OCI-LY1 (cell line): ENCODE measurements around the gene CNN2.
A peak's percentile ranks its signal among the peaks of the same experiment; 100 is the strongest.

Experiments
- H2AFZ ChIP-seq: fragments of 200-600 bp; sonication (generic), shearing (Covaris generic); 2 replicates; pipeline ENCODE4 v1.6.0; 2014; ENCODE audit warnings: antibody characterized with exemption, mild to moderate bottlenecking, low read length
- H3F3A ChIP-seq: fragments of 200-600 bp; sonication (generic), shearing (Covaris generic); 2 replicates; pipeline ENCODE4 v1.6.0; 2014; ENCODE audit warnings: mild to moderate bottlenecking, antibody characterized with exemption, low read length, moderate library complexity; ENCODE audit not compliant: insufficient read depth
- H3K27ac ChIP-seq: fragments of 200-600 bp; sonication (generic); 2 replicates; pipeline ENCODE4 v1.5.1; 2014; ENCODE audit warnings: low read length, mixed run types, mild to moderate bottlenecking, low read depth; ENCODE audit not compliant: poor library complexity, severe bottlenecking
- H3K27me3 ChIP-seq: fragments of 200-600 bp; sonication (generic); 2 replicates; pipeline ENCODE4 v1.6.0; 2014; ENCODE audit warnings: antibody characterized with exemption, mild to moderate bottlenecking, low read length, moderate library complexity; ENCODE audit not compliant: insufficient read depth
- H3K36me3 ChIP-seq: fragments of 200-600 bp; sonication (generic); 2 replicates; pipeline ENCODE4 v1.6.1; 2014; ENCODE audit warnings: mild to moderate bottlenecking, antibody characterized with exemption, low read length, moderate library complexity, mixed read lengths; ENCODE audit not compliant: insufficient read depth
- H3K4me1 ChIP-seq: fragments of 200-600 bp; sonication (generic); 2 replicates; pipeline ENCODE4 v1.5.1; 2014; ENCODE audit warnings: mild to moderate bottlenecking, low read length, moderate library complexity; ENCODE audit not compliant: insufficient read depth, severe bottlenecking
- H3K4me2 ChIP-seq: fragments of 200-600 bp; sonication (generic), shearing (Covaris generic); 2 replicates; pipeline ENCODE4 v1.6.1; 2014; ENCODE audit warnings: low read length
- H3K4me3 ChIP-seq: fragments of 200-600 bp; sonication (generic); 2 replicates; pipeline ENCODE4 v1.5.1; 2014; ENCODE audit warnings: low read length, low read depth, mild to moderate bottlenecking, mixed read lengths; ENCODE audit not compliant: poor library complexity, severe bottlenecking
- H3K79me2 ChIP-seq: fragments of 200-600 bp; shearing (Covaris generic); 2 replicates; pipeline ENCODE4 v1.6.1; 2016; ENCODE audit warnings: mixed run types, low read length, mixed read lengths; ENCODE audit not compliant: insufficient read depth
- H3K9ac ChIP-seq: fragments of 200-600 bp; sonication (generic), shearing (Covaris generic); 2 replicates; pipeline ENCODE4 v1.6.1; 2014; ENCODE audit warnings: mild to moderate bottlenecking, low read length, mixed read lengths
- H3K9me2 ChIP-seq: fragments of 200-600 bp; sonication (generic), shearing (Covaris generic); 2 replicates; pipeline ENCODE4 v1.6.1; 2014; ENCODE audit warnings: low read depth, mild to moderate bottlenecking, low read length, mixed read lengths
- H3K9me3 ChIP-seq: fragments of 200-600 bp; shearing (Covaris generic); 2 replicates; pipeline ENCODE4 v1.6.1; 2014; ENCODE audit warnings: low read length, mixed read lengths
- H4K20me1 ChIP-seq: fragments of 200-600 bp; sonication (generic), shearing (Covaris generic); 2 replicates; pipeline ENCODE4 v1.6.0; 2016; ENCODE audit warnings: mild to moderate bottlenecking, low read length; ENCODE audit not compliant: insufficient read depth
- CTCF ChIP-seq: fragments of 200-600 bp; sonication (generic), shearing (Covaris generic); IDR thresholded peaks from 2 replicates; pipeline ENCODE4 v1.5.1; 2017; ENCODE audit warnings: mild to moderate bottlenecking, antibody characterized with exemption, low read length, moderate library complexity, mixed read lengths
- EZH2 ChIP-seq: fragments of 200-600 bp; sonication (generic), shearing (Covaris generic); IDR thresholded peaks from 2 replicates; pipeline ENCODE4 v1.8.0; 2017; ENCODE audit warnings: borderline replicate concordance, mixed run types, mild to moderate bottlenecking, antibody characterized with exemption, low read length, moderate library complexity, mixed read lengths

The CNN2 gene

GRCh38 chr19:1001538-1002166 lies 24.8 kb upstream of the CNN2 start:
- H3K9ac ChIP-seq = no peak overlapping the region
- no peaks in the 10 kb centered on the region for H4K20me1 ChIP-seq
- no peaks in the 10 kb centered on the region for H3K9me3 ChIP-seq
- H3K4me2 ChIP-seq = no peak overlapping the region
- no peaks in the 10 kb centered on the region for H3K9me2 ChIP-seq
- no peaks in the 10 kb centered on the region for H3K36me3 ChIP-seq
- no peak overlapping the region for H2AFZ ChIP-seq
- TF ChIP-seq CTCF (peak; percentile 84), EZH2 (no peak)
- H3K79me2 ChIP-seq = no peaks in the 10 kb centered on the region
- H3K27me3 ChIP-seq = peaks cover 12% of the 10 kb centered on the region; the same call in 1 of the 2 replicates
- no peaks in the 10 kb centered on the region for H3F3A ChIP-seq
- no peak overlapping the region for H3K4me3 ChIP-seq
- H3K27ac ChIP-seq = no peak overlapping the region
- no peaks in the 10 kb centered on the region for H3K4me1 ChIP-seq

- no peak overlapping the region for H2AFZ ChIP-seq
- no peaks in the 10 kb centered on the region for H3F3A ChIP-seq
- no peak overlapping the region for H3K27ac ChIP-seq
- TF ChIP-seq CTCF = no peak
- TF ChIP-seq EZH2 = no peak
- H3K4me1 ChIP-seq = no peaks in the 10 kb centered on the region
- peaks cover 12% of the 10 kb centered on the region; the same call in 1 of the 2 replicates for H3K27me3 ChIP-seq
- no peaks in the 10 kb centered on the region for H3K79me2 ChIP-seq
- no peak overlapping the region for H3K4me3 ChIP-seq
- no peak overlapping the region for H3K4me2 ChIP-seq
- H3K9me2 ChIP-seq = no peaks in the 10 kb centered on the region
- no peaks in the 10 kb centered on the region for H4K20me1 ChIP-seq
- H3K9ac ChIP-seq = no peak overlapping the region
- H3K36me3 ChIP-seq = no peaks in the 10 kb centered on the region; the same call in 1 of the 2 replicates
- H3K9me3 ChIP-seq = no peaks in the 10 kb centered on the region
These were observed 23.8 kb upstream of the CNN2 start for GRCh38 chr19:1002600-1002999.

- Histone ChIP-seq H3K4me3 (no peak overlapping the region), H3K79me2 (no peaks in the 10 kb centered on the region), H3K4me1 (no peaks in the 10 kb centered on the region), H3K9ac (no peak overlapping the region), H3K27ac (no peak overlapping the region), H3K9me3 (no peaks in the 10 kb centered on the region), H3K27me3 (peaks cover 12% of the 10 kb centered on the region; the same call in 1 of the 2 replicates), H2AFZ (no peak overlapping the region), H3K9me2 (no peaks in the 10 kb centered on the region), H3K4me2 (no peak overlapping the region), H3K36me3 (peaks cover under 1% of the 10 kb centered on the region; the same call in 1 of the 2 replicates), H4K20me1 (no peaks in the 10 kb centered on the region), H3F3A (no peaks in the 10 kb centered on the region)
- no peak for TF ChIP-seq EZH2
- no peak for TF ChIP-seq CTCF
These were observed 23.1 kb upstream of the CNN2 start for GRCh38 chr19:1003283-1003682.
